ENCODE results near the gene EXD3. TPM values are rescaled to one million over a fixed set of nuclear protein-coding genes. Genes with fewer than 3 reads are reported as not detected.

EXD3 gene
- total and polyA plus RNA-seq, 2 of the 4 experiments (the other 2 are of a cell fraction), result 1.1 to 7.4 TPM

GRCh38 chr9:137416563-137417151 is 6.3 kb downstream of the EXD3 start:
- Histone ChIP-seq H3K23ac (ENCODE audit: low read depth, low read length) (no peak overlapping the region), H3K9ac (ENCODE audit: low read depth, low read length) (no peak overlapping the region), H4K20me1 (ENCODE audit: insufficient read depth, low read length) (no peaks in the 10 kb centered on the region), H3K4me1 (ENCODE audit: control insufficient read depth, insufficient read depth, low read length) (peaks cover 13% of the 10 kb centered on the region), H2BK5ac (ENCODE audit: low read depth, low read length, poor library complexity, severe bottlenecking) (no peak overlapping the region), H3K18ac (ENCODE audit: low read depth, low read length) (no peak overlapping the region), H2AK9ac (replicated peaks; ENCODE audit: low read depth, low read length, poor library complexity) (no peak overlapping the region), H3K27me3 (ENCODE audit: control insufficient read depth, insufficient read depth, low read length) (no peaks in the 10 kb centered on the region), H2AK5ac (ENCODE audit: low read depth, low read length) (no peak overlapping the region), H4K5ac (ENCODE audit: low read depth, low read length) (no peak overlapping the region), H2BK20ac (ENCODE audit: low read depth, low read length) (no peak overlapping the region), H4K8ac (ENCODE audit: low read depth in 2 of 2, low read length in 2 of 2) (no peak overlapping the region), H3K14ac (replicated peaks; ENCODE audit: low read depth, low read length) (no peak overlapping the region), H4K91ac (ENCODE audit: insufficient read depth, low read depth, low read length) (no peak overlapping the region), H3K4me2 (ENCODE audit: low read depth, low read length) (no peak overlapping the region), H3K27ac (ENCODE audit: insufficient read depth, low read length) (no peak overlapping the region), H2BK15ac (ENCODE audit: low read depth, low read length) (no peak overlapping the region), H2AFZ (replicated peaks; ENCODE audit: low read length, poor library complexity) (peak overlapping the region; percentile 11), H3K56ac (ENCODE audit: extremely low read depth, insufficient read depth, low read length) (no peak overlapping the region), H3K9me1 (ENCODE audit: insufficient read depth, low read length) (peaks cover 12% of the 10 kb centered on the region), H3K79me1 (ENCODE audit: low read depth in 1 of 2, low read length in 2 of 2) (peaks cover 23 to 48% of the 10 kb centered on the region in 2 experiments), H3K4me3 (ENCODE audit: insufficient read depth, low read depth, low read length) (no peak overlapping the region), H3K9me3 (ENCODE audit: control insufficient read depth, insufficient read depth, low read length) (no peaks in the 10 kb centered on the region), H3K4ac (ENCODE audit: low read depth, low read length) (no peak overlapping the region), H3K36me3 (ENCODE audit: control insufficient read depth, insufficient read depth, low read length) (peaks cover 3% of the 10 kb centered on the region; the same call in 1 of the 2 replicates), H2BK120ac (ENCODE audit: low read depth, low read length) (no peak overlapping the region)
- 94% methylated on average over 37 of the region's 45 CpGs; no CpG with 5 or more reads in 1 of the 2 experiments for WGBS, 2 experiments (ENCODE audit: extremely low coverage in 2 of 2, insufficient read length in 1 of 2)
- BruUV-seq (replicated peaks), result no TSS peak
- no peak for ATAC-seq (ENCODE audit: low read depth)
- TF ChIP-seq BHLHE40 (IDR thresholded peaks at IDR 0.05; ENCODE audit: low read depth, low read length) (no peak), MAZ (IDR thresholded peaks at IDR 0.05; ENCODE audit: borderline replicate concordance, low read depth, low read length) (no peak), POLR2A (IDR thresholded peaks at IDR 0.05; ENCODE audit: low read depth, low read length) (no peak), MXI1 (IDR thresholded peaks at IDR 0.05; ENCODE audit: borderline replicate concordance, low read depth, low read length) (no peak)
- dilution Hi-C loops (cut with HindIII; ENCODE audit: low sequenced_read_pairs, unreplicated experiment) (no loop called here), in situ Hi-C loops (cut with MboI; ENCODE audit: low sequenced_read_pairs) (no loop called here), intact Hi-C loops (cut with micrococcal nuclease) (no loop called here)
- CTCF ChIA-PET, result no interaction called here
- POLR2A ChIA-PET (ENCODE audit: unreplicated experiment), result no interaction called here
- no peak for DNase-seq

Data from IMR-90 (cell line).